Lower leg skin (tissue), 3 donors: Measurements from ENCODE around the gene POTEM.
"Not testable (repeated sequence)": the region's sequence is repeated elsewhere in the genome, so short reads cannot be mapped to it uniquely, and the experiment has no call there.

Experiments used
- POLR2A ChIP-seq, 2 donors: fragments of 450-650 bp; IDR thresholded peaks; one replicate each; pipeline ENCODE4 v1.6.1; 2016 to 2017; ENCODE audit warnings: antibody characterized with exemption in 2 of 2, mild to moderate bottlenecking in 1 of 2, moderate library complexity in 1 of 2
- TF ChIP-seq, protein P1 (sequence below), 3 donors: fragments of 450-650 bp; IDR thresholded peaks; one replicate each; pipeline ENCODE4 v1.5.1; 2016; ENCODE audit warnings: antibody characterized with exemption in 3 of 3, mild to moderate bottlenecking in 3 of 3, moderate library complexity in 2 of 3

DNA sequence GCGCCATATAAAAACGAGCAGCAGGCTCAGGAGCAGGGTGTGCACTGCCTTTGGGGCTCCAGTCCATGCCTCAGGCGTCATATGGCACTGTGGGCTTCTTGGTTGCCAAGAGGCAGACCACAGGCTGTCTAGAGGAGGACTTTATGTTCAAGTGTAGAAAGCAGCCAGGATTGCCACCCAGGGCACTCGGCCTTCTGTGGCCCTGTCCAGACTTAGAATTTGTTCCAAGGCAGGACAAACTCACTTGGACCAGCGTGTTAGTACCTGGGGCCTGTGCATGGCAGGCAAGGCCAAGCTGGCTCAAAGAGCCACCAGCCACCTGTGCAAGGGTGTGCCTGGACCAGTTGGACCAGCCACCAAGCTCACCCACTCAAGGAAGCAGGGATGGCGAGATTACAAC is 40.4 kb downstream of the POTEM start:
- TF ChIP-seq, protein P1, sequence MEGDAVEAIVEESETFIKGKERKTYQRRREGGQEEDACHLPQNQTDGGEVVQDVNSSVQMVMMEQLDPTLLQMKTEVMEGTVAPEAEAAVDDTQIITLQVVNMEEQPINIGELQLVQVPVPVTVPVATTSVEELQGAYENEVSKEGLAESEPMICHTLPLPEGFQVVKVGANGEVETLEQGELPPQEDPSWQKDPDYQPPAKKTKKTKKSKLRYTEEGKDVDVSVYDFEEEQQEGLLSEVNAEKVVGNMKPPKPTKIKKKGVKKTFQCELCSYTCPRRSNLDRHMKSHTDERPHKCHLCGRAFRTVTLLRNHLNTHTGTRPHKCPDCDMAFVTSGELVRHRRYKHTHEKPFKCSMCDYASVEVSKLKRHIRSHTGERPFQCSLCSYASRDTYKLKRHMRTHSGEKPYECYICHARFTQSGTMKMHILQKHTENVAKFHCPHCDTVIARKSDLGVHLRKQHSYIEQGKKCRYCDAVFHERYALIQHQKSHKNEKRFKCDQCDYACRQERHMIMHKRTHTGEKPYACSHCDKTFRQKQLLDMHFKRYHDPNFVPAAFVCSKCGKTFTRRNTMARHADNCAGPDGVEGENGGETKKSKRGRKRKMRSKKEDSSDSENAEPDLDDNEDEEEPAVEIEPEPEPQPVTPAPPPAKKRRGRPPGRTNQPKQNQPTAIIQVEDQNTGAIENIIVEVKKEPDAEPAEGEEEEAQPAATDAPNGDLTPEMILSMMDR (IDR thresholded peaks at IDR 0.05): not testable (repeated sequence)
- TF ChIP-seq POLR2A (IDR thresholded peaks at IDR 0.05): not testable (repeated sequence)
